Mesenchymal stem cell (in vitro differentiated cells and primary cell): ENCODE results near the gene OR10P1.

ENCODE experiments used
- DNase-seq: peaks from one replicate; pipeline ENCODE4 v3.0.0-alpha.2; 2013
- H2AFZ ChIP-seq: one replicate; pipeline ENCODE4 v1.6.1; 2013; ENCODE audit warnings: low read depth, mild to moderate bottlenecking, control low read depth, inconsistent platforms, low read length, moderate library complexity
- H2AK5ac ChIP-seq: 2 replicates; pipeline ENCODE4 v1.6.1; 2013; ENCODE audit warnings: low read length, moderate library complexity, mild to moderate bottlenecking, inconsistent platforms; ENCODE audit not compliant: severe bottlenecking
- H2BK120ac ChIP-seq: one replicate; pipeline ENCODE4 v1.6.1; 2013; ENCODE audit warnings: low read depth, mild to moderate bottlenecking, inconsistent platforms, low read length, moderate library complexity
- H2BK12ac ChIP-seq, 2 experiments: one replicate each; pipeline ENCODE4 v1.6.1; 2013; ENCODE audit warnings: inconsistent platforms in 2 of 2, low read length in 2 of 2, mild to moderate bottlenecking in 2 of 2, moderate library complexity in 2 of 2, control low read depth in 1 of 2
- H2BK15ac ChIP-seq: one replicate; pipeline ENCODE4 v1.6.1; 2013; ENCODE audit warnings: mild to moderate bottlenecking, low read depth, inconsistent platforms; ENCODE audit not compliant: poor library complexity, severe bottlenecking
- H2BK5ac ChIP-seq: 2 replicates; pipeline ENCODE4 v1.6.1; 2013; ENCODE audit warnings: low read depth, mild to moderate bottlenecking, low read length, control low read depth, inconsistent platforms; ENCODE audit not compliant: poor library complexity, severe bottlenecking
- H3K14ac ChIP-seq, 2 experiments: one replicate each; pipeline ENCODE4 v1.6.1; 2013; ENCODE audit warnings: inconsistent platforms in 2 of 2, low read length in 2 of 2, control low read depth in 1 of 2, mild to moderate bottlenecking in 1 of 2, moderate library complexity in 1 of 2
- H3K18ac ChIP-seq, 2 experiments: one replicate each; pipeline ENCODE4 v1.6.1; 2013; ENCODE audit warnings: inconsistent platforms in 2 of 2, low read length in 2 of 2, control low read depth in 1 of 2, low read depth in 1 of 2, mild to moderate bottlenecking in 1 of 2
- H3K23ac ChIP-seq, 2 experiments: one replicate each; pipeline ENCODE4 v1.6.1; 2013; ENCODE audit warnings: inconsistent platforms in 2 of 2, low read length in 2 of 2, mild to moderate bottlenecking in 2 of 2, moderate library complexity in 2 of 2, control low read depth in 1 of 2
- H3K27ac ChIP-seq: 2 replicates; pipeline ENCODE4 v1.5.1; 2013; ENCODE audit warnings: mild to moderate bottlenecking, moderate library complexity, low read length, control low read depth, inconsistent platforms; ENCODE audit not compliant: poor library complexity, severe bottlenecking
- H3K27me3 ChIP-seq, 2 experiments: 2 replicates each; pipeline versions ENCODE4 v1.6.1 to v1.7.0; 2013; ENCODE audit warnings: low read length in 2 of 2, mild to moderate bottlenecking in 2 of 2, moderate library complexity in 2 of 2, control low read depth in 1 of 2, inconsistent platforms in 1 of 2; ENCODE audit not compliant: control insufficient read depth in 1 of 2, insufficient read depth in 1 of 2
- H3K36me3 ChIP-seq, 2 experiments: 2 replicates each; pipeline versions ENCODE4 v1.6.1 to v1.7.0; 2013; ENCODE audit warnings: low read length in 2 of 2, control low read depth in 1 of 2, inconsistent platforms in 1 of 2, low read depth in 1 of 2, mild to moderate bottlenecking in 1 of 2; ENCODE audit not compliant: insufficient read depth in 2 of 2, control insufficient read depth in 1 of 2
- H3K4ac ChIP-seq, 2 experiments: one replicate each; pipeline ENCODE4 v1.6.1; 2013; ENCODE audit warnings: inconsistent platforms in 2 of 2, low read length in 2 of 2, mild to moderate bottlenecking in 2 of 2, moderate library complexity in 2 of 2, control low read depth in 1 of 2, low read depth in 1 of 2
- H3K4me1 ChIP-seq: 2 replicates; pipeline ENCODE4 v1.6.1; 2013; ENCODE audit warnings: low read depth, low read length, control low read depth; ENCODE audit not compliant: control insufficient read depth, insufficient read depth
- H3K4me2 ChIP-seq: 2 replicates; pipeline ENCODE4 v1.6.1; 2013; ENCODE audit warnings: low read length, mild to moderate bottlenecking, inconsistent platforms; ENCODE audit not compliant: poor library complexity, severe bottlenecking
- H3K4me3 ChIP-seq, 2 experiments: 2 replicates each; pipeline versions ENCODE4 v1.5.1 to v1.7.0; 2013; ENCODE audit warnings: low read length in 2 of 2, mild to moderate bottlenecking in 2 of 2, control low read depth in 1 of 2, low read depth in 1 of 2; ENCODE audit not compliant: insufficient read depth in 1 of 2
- H3K79me1 ChIP-seq: replicated peaks from 2 replicates; pipeline ENCODE4 v1.6.1; 2013; ENCODE audit warnings: mild to moderate bottlenecking, control low read depth, low read length, inconsistent platforms; ENCODE audit not compliant: poor library complexity, severe bottlenecking
- H3K9ac ChIP-seq: 2 replicates; pipeline ENCODE4 v1.7.0; 2013; ENCODE audit warnings: mild to moderate bottlenecking, low read length, moderate library complexity
- H3K9me3 ChIP-seq: 2 replicates; pipeline ENCODE4 v1.7.0; 2013; ENCODE audit warnings: mild to moderate bottlenecking, low read length; ENCODE audit not compliant: control insufficient read depth
- H4K8ac ChIP-seq: one replicate; pipeline ENCODE4 v1.6.1; 2013; ENCODE audit warnings: inconsistent platforms, mild to moderate bottlenecking, low read length, moderate library complexity
- H4K91ac ChIP-seq: one replicate; pipeline ENCODE4 v1.6.1; 2013; ENCODE audit warnings: mild to moderate bottlenecking, low read length, inconsistent platforms
- WGBS: methylation state at CpG from one replicate; pipeline ENCODE4 v1.1.7; 2013; ENCODE audit warnings: mixed read lengths; 5-methylcytosine and 5-hydroxymethylcytosine counted together

The OR10P1 gene

DNA sequence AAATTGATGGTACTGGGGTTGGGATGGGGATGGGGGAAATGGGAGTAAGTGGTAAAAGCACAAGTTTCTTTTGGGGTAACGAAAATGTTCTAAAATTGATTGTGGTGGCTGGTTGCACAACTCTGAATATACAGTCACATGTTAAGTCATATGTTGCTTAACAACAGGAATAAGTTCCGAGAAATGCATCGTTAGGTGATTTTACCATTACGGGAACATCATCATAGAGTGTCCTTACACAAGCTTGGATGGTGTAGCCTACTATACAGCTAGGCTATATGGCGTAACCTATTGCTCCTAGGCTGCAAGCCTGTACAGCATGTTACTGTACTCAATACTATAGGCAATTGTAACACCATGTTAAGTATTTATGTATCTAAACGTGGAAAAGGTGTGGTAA is 40.0 kb downstream of the OR10P1 start:
- Histone ChIP-seq H2BK120ac (no peak overlapping the region), H3K23ac (no peak overlapping the region), H4K8ac (no peak overlapping the region), H3K79me1 (no peaks in the 10 kb centered on the region), H3K4ac (no peak overlapping the region), H2BK15ac (no peak overlapping the region), H3K18ac (no peak overlapping the region), H3K27ac (no peak overlapping the region), H2BK12ac (no peak overlapping the region), H3K4me3 (no peak overlapping the region), H3K4me2 (no peak overlapping the region), H2AFZ (no peak overlapping the region), H3K36me3 (no peaks in the 10 kb centered on the region), H3K9ac (no peak overlapping the region), H3K9me3 (no peaks in the 10 kb centered on the region), H2AK5ac (no peak overlapping the region), H4K91ac (no peak overlapping the region), H3K27me3 (peaks cover 0 to 19% of the 10 kb centered on the region in 2 experiments), H3K4me1 (peaks cover 5% of the 10 kb centered on the region), H2BK5ac (no peak overlapping the region), H3K14ac (no peak overlapping the region)
- DNase-seq: no peak
- 94% methylated on average over 4 of the region's 6 CpGs for WGBS

DNA sequence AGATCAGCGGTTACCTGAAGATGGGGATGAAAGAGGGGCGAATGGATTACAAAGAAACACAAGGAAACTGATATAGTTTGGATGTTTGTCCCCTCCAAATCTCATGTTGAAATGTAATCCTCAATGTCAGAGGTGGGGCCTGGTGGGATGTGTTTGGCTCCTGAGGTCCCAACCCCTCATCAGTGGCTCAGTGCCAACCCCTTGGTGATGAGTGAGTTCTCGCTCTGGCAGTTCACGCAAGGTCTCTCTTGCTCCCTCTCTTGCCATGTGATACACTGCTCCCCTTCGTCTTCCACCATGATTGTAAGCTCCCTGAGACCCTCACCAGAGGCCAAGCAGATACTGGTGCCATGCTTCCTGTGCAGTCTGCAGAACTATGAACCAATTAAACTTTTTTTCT is 43.0 kb downstream of the OR10P1 start:
- no peak overlapping the region for H2BK12ac ChIP-seq
- H3K4ac ChIP-seq: no peak overlapping the region
- no peak overlapping the region for H2BK5ac ChIP-seq
- no peak overlapping the region for H4K8ac ChIP-seq
- H3K14ac ChIP-seq: no peak overlapping the region
- no peak overlapping the region for H3K27ac ChIP-seq
- H2AFZ ChIP-seq: no peak overlapping the region
- peaks cover 9% of the 10 kb centered on the region for H3K4me1 ChIP-seq
- no peak overlapping the region for H3K18ac ChIP-seq
- no peak overlapping the region for H3K4me3 ChIP-seq
- 85% methylated on average over 5 of the region's 5 CpGs for WGBS
- H3K4me2 ChIP-seq: no peak overlapping the region
- H3K79me1 ChIP-seq: no peaks in the 10 kb centered on the region
- no peak overlapping the region for H4K91ac ChIP-seq
- H2BK120ac ChIP-seq: no peak overlapping the region
- H3K9ac ChIP-seq: no peak overlapping the region
- H3K27me3 ChIP-seq: peaks cover 0 to 22% of the 10 kb centered on the region in 2 experiments
- no peak for DNase-seq
- H3K36me3 ChIP-seq: no peaks in the 10 kb centered on the region
- no peaks in the 10 kb centered on the region for H3K9me3 ChIP-seq
- H2BK15ac ChIP-seq: no peak overlapping the region
- no peak overlapping the region for H3K23ac ChIP-seq
- H2AK5ac ChIP-seq: no peak overlapping the region

DNA sequence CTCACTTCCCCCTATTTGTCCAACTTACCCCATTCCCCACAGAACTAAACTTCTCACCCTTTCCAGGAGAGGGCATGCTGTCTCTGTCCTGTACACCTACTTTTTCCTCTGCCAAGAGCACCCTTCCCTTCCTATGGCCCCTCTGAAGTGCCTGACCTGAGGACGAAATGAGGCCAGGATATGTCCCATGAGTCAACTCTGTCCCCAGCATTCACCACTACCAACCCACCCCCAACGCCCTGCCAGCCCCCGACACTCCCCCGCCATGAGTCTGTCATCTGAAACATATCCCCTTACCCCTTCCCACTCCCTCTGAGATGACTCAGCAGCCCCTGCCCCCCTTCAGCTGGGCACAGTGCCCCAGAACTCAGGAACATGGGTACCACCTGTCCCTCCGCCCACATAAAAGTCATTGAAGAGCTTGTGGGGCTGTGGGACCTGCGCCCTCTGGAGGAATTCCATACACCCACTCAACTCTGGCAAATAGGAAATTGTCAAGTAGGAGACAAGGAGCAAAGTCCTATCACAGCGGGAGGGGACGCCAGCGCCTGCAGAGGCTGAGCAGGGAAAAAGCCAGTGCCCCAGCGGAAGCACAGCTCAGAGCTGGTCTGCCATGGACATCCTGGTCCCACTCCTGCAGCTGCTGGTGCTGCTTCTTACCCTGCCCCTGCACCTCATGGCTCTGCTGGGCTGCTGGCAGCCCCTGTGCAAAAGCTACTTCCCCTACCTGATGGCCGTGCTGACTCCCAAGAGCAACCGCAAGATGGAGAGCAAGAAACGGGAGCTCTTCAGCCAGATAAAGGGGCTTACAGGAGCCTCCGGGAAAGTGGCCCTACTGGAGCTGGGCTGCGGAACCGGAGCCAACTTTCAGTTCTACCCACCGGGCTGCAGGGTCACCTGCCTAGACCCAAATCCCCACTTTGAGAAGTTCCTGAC is 44.7 kb downstream of the OR10P1 start:
- H3K23ac ChIP-seq: no peak overlapping the region
- H3K4ac ChIP-seq: no peak overlapping the region
- H3K9me3 ChIP-seq: no peaks in the 10 kb centered on the region
- DNase-seq: peak; percentile 30
- 45% methylated on average over 17 of the region's 17 CpGs for WGBS
- no peak overlapping the region for H4K8ac ChIP-seq
- no peak overlapping the region for H3K18ac ChIP-seq
- H2AFZ ChIP-seq: no peak overlapping the region
- no peaks in the 10 kb centered on the region for H3K79me1 ChIP-seq
- H2BK12ac ChIP-seq: no peak overlapping the region
- H2BK15ac ChIP-seq: no peak overlapping the region
- no peak overlapping the region for H3K14ac ChIP-seq
- H3K27ac ChIP-seq: no peak overlapping the region
- peak overlapping the region in 1 of 2 experiments; percentile 68 for H3K4me3 ChIP-seq
- H2AK5ac ChIP-seq: no peak overlapping the region
- peaks cover 9% of the 10 kb centered on the region for H3K4me1 ChIP-seq
- no peak overlapping the region for H2BK120ac ChIP-seq
- H3K27me3 ChIP-seq: peaks cover 0 to 23% of the 10 kb centered on the region in 2 experiments
- no peak overlapping the region for H2BK5ac ChIP-seq
- no peak overlapping the region for H4K91ac ChIP-seq
- no peak overlapping the region for H3K4me2 ChIP-seq
- H3K9ac ChIP-seq: peak overlapping the region; percentile 38
- peaks cover 0 to 14% of the 10 kb centered on the region in 2 experiments for H3K36me3 ChIP-seq

DNA sequence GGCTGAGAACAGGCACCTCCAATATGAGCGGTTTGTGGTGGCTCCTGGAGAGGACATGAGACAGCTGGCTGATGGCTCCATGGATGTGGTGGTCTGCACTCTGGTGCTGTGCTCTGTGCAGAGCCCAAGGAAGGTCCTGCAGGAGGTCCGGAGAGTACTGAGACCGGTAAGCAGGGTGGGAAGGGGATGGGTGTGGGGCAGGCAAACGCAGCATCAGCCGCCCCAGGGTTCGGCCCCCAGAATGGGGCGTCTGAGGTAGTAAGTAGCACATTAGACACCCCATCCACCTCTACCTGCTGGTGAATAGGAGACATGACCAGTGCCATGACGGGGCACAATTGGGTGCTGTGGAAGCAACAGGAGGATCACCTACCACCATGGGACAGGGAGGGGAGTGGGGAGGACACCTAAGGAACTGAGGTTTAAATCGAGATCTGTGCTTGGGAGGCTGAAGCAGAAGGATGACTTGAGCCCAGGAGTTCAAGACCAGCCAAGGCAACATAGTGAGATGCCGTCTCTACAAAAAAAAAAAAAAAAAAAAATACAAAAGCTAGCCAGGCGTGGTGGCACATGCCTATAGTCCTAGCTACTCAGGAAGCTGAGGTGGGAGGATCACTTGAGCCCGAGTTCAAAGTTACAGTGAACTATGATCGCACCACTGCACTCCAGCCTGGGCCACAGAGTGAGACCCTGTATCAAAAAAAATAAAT is 45.5 kb downstream of the OR10P1 start:
- Histone ChIP-seq H2AK5ac (no peak overlapping the region), H2BK5ac (no peak overlapping the region), H3K4ac (no peak overlapping the region), H2BK12ac (no peak overlapping the region), H2BK15ac (no peak overlapping the region), H2BK120ac (no peak overlapping the region), H3K4me1 (peaks cover 9% of the 10 kb centered on the region), H4K91ac (no peak overlapping the region), H3K4me3 (peak overlapping the region in 1 of 2 experiments; percentile 68), H3K79me1 (no peaks in the 10 kb centered on the region), H4K8ac (no peak overlapping the region), H3K9me3 (no peaks in the 10 kb centered on the region), H3K27ac (no peak overlapping the region), H3K9ac (peak overlapping the region; percentile 38), H3K4me2 (no peak overlapping the region), H3K36me3 (peaks cover 0 to 20% of the 10 kb centered on the region in 2 experiments), H3K14ac (no peak overlapping the region), H3K18ac (no peak overlapping the region), H3K27me3 (peaks cover 0 to 29% of the 10 kb centered on the region in 2 experiments), H3K23ac (no peak overlapping the region), H2AFZ (no peak overlapping the region)
- no peak for DNase-seq
- 88% methylated on average over 10 of the region's 13 CpGs for WGBS
